ENCODE results near the gene ZFPM1.

DNA sequence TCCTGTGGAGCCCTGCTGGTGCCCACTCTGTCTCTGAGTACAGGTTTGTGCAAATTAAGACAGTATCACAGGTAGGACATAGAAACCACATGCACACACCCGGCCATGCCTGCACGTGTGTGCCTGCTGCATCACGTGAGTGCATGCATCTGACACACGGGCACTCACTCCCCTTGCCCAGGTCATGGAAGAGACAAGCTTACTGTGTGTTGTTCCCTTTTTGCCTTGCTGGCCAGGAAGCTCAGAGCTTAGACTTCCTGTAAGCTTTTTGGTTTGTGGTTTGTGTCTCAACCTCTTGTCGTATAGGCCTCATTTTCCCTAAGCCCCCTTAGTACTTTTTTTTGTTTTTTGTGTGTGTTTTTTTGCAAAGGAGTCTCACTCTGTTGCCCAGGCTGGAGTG is 45.3 kb upstream of the ZFPM1 start:
- TF ChIP-seq CTCF (IDR thresholded peaks at IDR 0.05; ENCODE audit: insufficient read depth, low read length, poor library complexity, severe bottlenecking) (no peak), EZH2phosphoT487 (conservative IDR thresholded peaks at IDR 0.05; ENCODE audit: low read length) (no peak)

Data from SU-DHL-6 (cell line).